Activated naive CD8-positive, alpha-beta T cell (primary cell): ENCODE data around the gene LRP6.
"Not testable (repeated sequence)": the region's sequence is repeated elsewhere in the genome, so short reads cannot be mapped to it uniquely, and the experiment has no call there.

Experiments
- H3K27ac Mint-ChIP-seq: one replicate; pipeline ENCODE4 v1.8.0; 2021; ENCODE audit warnings: mixed read lengths
- H3K27me3 Mint-ChIP-seq: one replicate; pipeline ENCODE4 v1.8.0; 2021; ENCODE audit warnings: mixed read lengths
- H3K36me3 Mint-ChIP-seq: one replicate; pipeline ENCODE4 v1.8.0; 2021; ENCODE audit warnings: mixed read lengths
- H3K4me1 Mint-ChIP-seq: one replicate; pipeline ENCODE4 v1.8.0; 2021; ENCODE audit warnings: low read depth, mixed read lengths
- H3K4me3 Mint-ChIP-seq: one replicate; pipeline ENCODE4 v1.8.0; 2021; ENCODE audit warnings: mild to moderate bottlenecking, mixed read lengths
- H3K9me3 Mint-ChIP-seq: one replicate; pipeline ENCODE4 v1.8.0; 2021; ENCODE audit warnings: low read depth, mixed read lengths

The LRP6 gene

DNA sequence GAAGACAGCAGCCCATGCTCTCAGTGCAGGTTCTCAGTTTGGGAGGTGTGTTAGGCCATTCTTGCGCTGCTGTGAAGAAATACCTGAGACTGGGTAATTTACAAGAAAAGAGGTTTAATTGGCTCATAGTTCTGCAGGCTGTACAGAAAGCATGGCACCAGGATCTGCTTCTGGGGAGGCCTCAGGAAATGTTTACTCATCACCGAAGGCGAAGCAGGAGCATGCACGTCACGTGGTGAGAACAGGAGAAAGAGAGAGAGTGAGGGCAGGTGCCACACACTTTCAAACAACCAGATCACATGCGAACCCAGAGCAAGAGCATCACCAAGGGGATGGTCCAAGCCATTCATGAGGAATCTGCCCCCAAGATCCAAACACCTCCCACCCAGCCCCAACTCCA lies 9.0 kb upstream of the LRP6 start:
- Mint-ChIP-seq H3K4me1 (no peaks in the 10 kb centered on the region), H3K27ac (no peak overlapping the region), H3K4me3 (no peak overlapping the region), H3K9me3 (peaks cover 9% of the 10 kb centered on the region), H3K36me3 (peaks cover 3% of the 10 kb centered on the region), H3K27me3 (no peaks in the 10 kb centered on the region)

DNA sequence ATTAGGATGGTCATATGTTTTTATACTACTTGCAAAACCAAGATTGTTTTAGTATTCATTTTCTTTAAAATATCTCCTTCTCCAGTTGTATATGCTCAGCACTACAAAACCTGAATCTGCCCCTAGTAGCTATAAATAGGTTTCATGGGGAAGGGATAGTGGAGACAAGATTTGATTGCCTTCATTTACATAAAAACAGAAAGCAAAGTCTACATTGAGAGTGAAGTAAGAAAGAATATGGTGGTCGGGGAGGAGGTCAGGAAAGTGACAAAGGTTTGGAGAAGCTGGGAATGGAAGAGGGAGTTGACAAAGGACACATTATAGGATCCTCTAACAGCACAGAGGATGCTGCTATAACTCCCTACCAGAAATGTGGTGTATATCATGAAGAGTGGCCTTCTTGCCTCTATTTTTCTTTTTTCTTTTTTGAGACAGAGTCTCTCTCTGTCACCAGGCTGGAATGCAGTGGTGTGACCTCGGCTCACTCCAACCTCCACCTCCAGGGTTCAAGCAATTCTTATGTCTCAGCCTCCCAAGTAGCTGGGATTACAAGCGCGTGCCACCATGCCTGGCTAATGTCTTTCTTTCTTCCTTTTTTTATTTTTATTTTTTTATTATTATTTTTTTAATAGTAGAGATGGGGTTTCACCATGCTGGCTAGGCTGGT lies 6.6 kb upstream of the LRP6 start:
- no peaks in the 10 kb centered on the region for H3K4me1 Mint-ChIP-seq
- no peak overlapping the region for H3K4me3 Mint-ChIP-seq
- H3K27ac Mint-ChIP-seq = no peak overlapping the region
- no peaks in the 10 kb centered on the region for H3K27me3 Mint-ChIP-seq
- H3K36me3 Mint-ChIP-seq = peaks cover 3% of the 10 kb centered on the region
- H3K9me3 Mint-ChIP-seq = peaks cover 9% of the 10 kb centered on the region

DNA sequence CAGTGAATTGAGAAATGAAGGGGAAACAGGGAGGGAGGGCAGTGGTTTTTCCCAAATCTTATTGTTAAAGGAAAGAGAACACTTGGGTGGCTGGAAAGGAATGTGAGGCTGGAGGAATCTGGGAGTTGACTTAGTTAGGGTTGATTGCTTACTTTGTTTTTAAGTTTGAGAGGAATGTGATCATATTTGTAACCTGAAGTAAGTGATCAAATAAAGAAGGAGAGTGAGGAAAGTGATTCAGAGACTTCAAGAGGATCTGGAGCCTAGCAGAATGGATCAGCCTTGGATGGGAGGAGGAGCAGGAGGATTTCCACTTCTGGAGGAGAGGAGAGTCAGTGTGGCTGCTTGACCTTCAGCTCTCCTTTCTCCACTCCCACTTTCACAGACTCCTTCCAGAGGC lies 6.0 kb upstream of the LRP6 start:
- H3K4me3 Mint-ChIP-seq = no peak overlapping the region
- H3K36me3 Mint-ChIP-seq = peaks cover 3% of the 10 kb centered on the region

DNA sequence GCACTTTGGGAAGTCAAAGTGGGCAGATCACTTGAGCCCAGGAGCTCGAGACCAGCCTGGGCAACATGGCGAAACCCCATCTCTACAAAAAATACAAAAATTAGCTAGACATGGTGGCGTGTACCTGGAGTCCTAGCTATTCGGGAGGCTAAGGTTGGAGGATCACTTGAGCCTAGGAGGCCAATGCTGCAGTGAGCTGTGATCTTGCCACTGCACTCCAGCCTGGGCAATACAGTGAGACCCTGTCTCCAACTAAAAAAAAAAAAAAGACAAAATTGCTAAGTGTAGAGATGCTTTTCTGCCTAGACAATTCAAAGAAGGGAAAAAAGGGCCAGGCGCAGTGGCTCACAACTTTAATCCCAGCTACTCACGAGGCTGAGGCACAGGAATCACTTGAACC lies 3.4 kb upstream of the LRP6 start:
- no peak overlapping the region for H3K4me3 Mint-ChIP-seq
- no peaks in the 10 kb centered on the region for H3K9me3 Mint-ChIP-seq
- H3K27ac Mint-ChIP-seq = no peak overlapping the region
- peaks cover 16% of the 10 kb centered on the region for H3K4me1 Mint-ChIP-seq
- peaks cover 3% of the 10 kb centered on the region for H3K27me3 Mint-ChIP-seq
- H3K36me3 Mint-ChIP-seq = no peaks in the 10 kb centered on the region

More for the DNA sequence above, 6.0 kb upstream of the LRP6 start:
- H3K27me3 Mint-ChIP-seq = no peaks in the 10 kb centered on the region
- H3K27ac Mint-ChIP-seq = no peak overlapping the region
- H3K9me3 Mint-ChIP-seq = peaks cover 7% of the 10 kb centered on the region
- H3K4me1 Mint-ChIP-seq = no peaks in the 10 kb centered on the region

GRCh38 chr12:12267742-12268200 lies 927 bp upstream of the LRP6 start:
- peak overlapping the region; percentile 10 for H3K27ac Mint-ChIP-seq
- H3K9me3 Mint-ChIP-seq = no peaks in the 10 kb centered on the region
- peak overlapping the region; percentile 87 for H3K4me3 Mint-ChIP-seq
- peaks cover 27% of the 10 kb centered on the region for H3K4me1 Mint-ChIP-seq
- no peaks in the 10 kb centered on the region for H3K36me3 Mint-ChIP-seq
- peaks cover 8% of the 10 kb centered on the region for H3K27me3 Mint-ChIP-seq

DNA sequence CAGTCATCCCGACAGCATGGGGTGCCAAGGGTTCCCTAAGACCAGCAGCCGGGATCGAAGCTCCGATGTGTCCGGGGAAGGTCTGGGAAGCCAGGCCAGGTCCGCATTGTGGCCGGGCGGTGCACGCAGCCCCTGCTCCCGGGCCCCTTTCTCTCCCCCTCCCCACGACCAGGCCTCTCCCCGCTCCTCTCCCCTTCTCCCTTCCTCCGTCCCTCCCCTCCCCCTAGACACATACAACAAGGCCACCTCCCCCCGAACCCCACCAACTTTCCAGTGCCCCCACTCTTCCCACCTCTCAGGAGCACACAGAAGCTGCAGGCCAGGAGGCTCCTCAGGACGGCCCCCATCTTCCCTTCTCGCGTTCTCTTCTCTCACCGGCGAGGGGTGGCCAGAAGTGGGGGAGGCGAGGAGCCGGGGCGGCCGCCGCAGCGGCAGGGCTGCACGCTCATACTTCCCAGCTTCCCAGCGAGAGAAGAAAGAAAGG lies 413 bp downstream of the LRP6 start:
- H3K4me1 Mint-ChIP-seq = peaks cover 27% of the 10 kb centered on the region
- peak overlapping the region; percentile 87 for H3K4me3 Mint-ChIP-seq
- H3K27ac Mint-ChIP-seq = peak overlapping the region; percentile 10
- H3K27me3 Mint-ChIP-seq = peaks cover 10% of the 10 kb centered on the region
- peaks cover 4% of the 10 kb centered on the region for H3K36me3 Mint-ChIP-seq
- H3K9me3 Mint-ChIP-seq = no peaks in the 10 kb centered on the region

- Mint-ChIP-seq H3K4me1 (peaks cover 27% of the 10 kb centered on the region), H3K27ac (peak overlapping the region; percentile 1), H3K9me3 (no peaks in the 10 kb centered on the region), H3K36me3 (peaks cover 4% of the 10 kb centered on the region), H3K27me3 (peaks cover 10% of the 10 kb centered on the region), H3K4me3 (peak overlapping the region; percentile 87)
Measured at GRCh38 chr12:12265571-12266388, 1.1 kb downstream of the LRP6 start.

DNA sequence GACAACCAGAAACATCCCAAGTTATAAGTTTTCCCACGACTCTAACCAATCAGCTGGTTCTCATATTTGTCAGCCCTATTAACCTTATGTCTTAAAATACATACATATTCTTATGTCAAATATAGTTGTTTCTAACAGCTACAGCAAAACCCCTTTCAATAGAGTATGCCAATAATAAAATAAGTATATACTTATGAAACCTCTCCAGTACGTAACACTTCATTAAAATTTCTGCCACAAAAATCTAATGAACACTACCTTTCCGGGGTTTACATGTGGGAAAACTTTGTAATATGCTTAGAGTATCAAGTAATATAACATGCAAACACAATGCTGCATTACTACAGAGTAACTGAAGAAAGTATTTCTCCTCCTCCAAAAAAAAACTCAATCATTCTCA lies 1.8 kb downstream of the LRP6 start:
- H3K27me3 Mint-ChIP-seq = peaks cover 10% of the 10 kb centered on the region
- H3K4me1 Mint-ChIP-seq = peaks cover 27% of the 10 kb centered on the region

GRCh38 chr12:12263909-12264308 lies 2.9 kb downstream of the LRP6 start:
- peaks cover 10% of the 10 kb centered on the region for H3K27me3 Mint-ChIP-seq
- no peaks in the 10 kb centered on the region for H3K9me3 Mint-ChIP-seq
- no peak overlapping the region for H3K27ac Mint-ChIP-seq
- H3K4me3 Mint-ChIP-seq = no peak overlapping the region
- H3K4me1 Mint-ChIP-seq = peaks cover 27% of the 10 kb centered on the region
- peaks cover 4% of the 10 kb centered on the region for H3K36me3 Mint-ChIP-seq

More for the DNA sequence above, 1.8 kb downstream of the LRP6 start:
- H3K27ac Mint-ChIP-seq = no peak overlapping the region
- H3K4me3 Mint-ChIP-seq = peak overlapping the region; percentile 87
- no peaks in the 10 kb centered on the region for H3K9me3 Mint-ChIP-seq
- peaks cover 4% of the 10 kb centered on the region for H3K36me3 Mint-ChIP-seq

GRCh38 chr12:12256291-12256757 lies 10.5 kb downstream of the LRP6 start:
- H3K27ac Mint-ChIP-seq = not testable (repeated sequence)

GRCh38 chr12:12254553-12254952 lies 12.3 kb downstream of the LRP6 start:
- Mint-ChIP-seq H3K27ac (no peak overlapping the region), H3K4me1 (peaks cover 10% of the 10 kb centered on the region), H3K36me3 (peaks cover 11% of the 10 kb centered on the region), H3K9me3 (peaks cover 5% of the 10 kb centered on the region), H3K27me3 (no peaks in the 10 kb centered on the region), H3K4me3 (no peak overlapping the region)

More at GRCh38 chr12:12256291-12256757, 10.5 kb downstream of the LRP6 start:
- not testable (repeated sequence) for H3K27me3 Mint-ChIP-seq, H3K9me3 Mint-ChIP-seq, H3K4me1 Mint-ChIP-seq, H3K36me3 Mint-ChIP-seq, H3K4me3 Mint-ChIP-seq

GRCh38 chr12:12249216-12250050 lies 17.4 kb downstream of the LRP6 start:
- H3K27ac Mint-ChIP-seq = peak overlapping the region; percentile 7
- H3K36me3 Mint-ChIP-seq = peaks cover 8% of the 10 kb centered on the region
- H3K4me1 Mint-ChIP-seq = peaks cover 23% of the 10 kb centered on the region
- peaks cover 5% of the 10 kb centered on the region for H3K9me3 Mint-ChIP-seq
- H3K27me3 Mint-ChIP-seq = no peaks in the 10 kb centered on the region
- H3K4me3 Mint-ChIP-seq = no peak overlapping the region

GRCh38 chr12:12247584-12247983 lies 19.3 kb downstream of the LRP6 start:
- Mint-ChIP-seq H3K9me3 (peaks cover 5% of the 10 kb centered on the region), H3K4me1 (peaks cover 23% of the 10 kb centered on the region), H3K27ac (no peak overlapping the region)

DNA sequence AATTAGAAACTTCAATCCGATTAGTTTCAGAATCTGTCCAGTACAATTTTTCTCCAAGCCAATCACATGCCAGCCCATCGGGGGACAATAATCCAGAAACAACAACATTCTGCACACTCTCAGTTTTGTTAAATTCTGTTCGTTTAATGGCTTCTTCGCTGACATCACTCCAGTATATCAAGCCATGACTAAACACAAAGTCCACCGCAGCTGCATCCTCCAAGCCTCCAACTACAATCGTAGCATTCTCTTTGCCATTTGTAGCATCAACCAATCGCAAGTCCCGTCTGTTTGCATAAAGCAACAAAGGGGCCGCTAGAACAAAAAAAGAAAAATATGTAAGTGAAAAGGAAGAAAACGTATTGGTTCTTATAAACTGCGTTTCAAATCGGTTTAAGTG lies 22.5 kb downstream of the LRP6 start:
- H3K36me3 Mint-ChIP-seq = peaks cover 7% of the 10 kb centered on the region
- H3K4me3 Mint-ChIP-seq = no peak overlapping the region
- H3K27me3 Mint-ChIP-seq = no peaks in the 10 kb centered on the region
- peaks cover 25% of the 10 kb centered on the region for H3K4me1 Mint-ChIP-seq
- H3K27ac Mint-ChIP-seq = no peak overlapping the region
- H3K9me3 Mint-ChIP-seq = no peaks in the 10 kb centered on the region

More at GRCh38 chr12:12247584-12247983, 19.3 kb downstream of the LRP6 start:
- Mint-ChIP-seq H3K4me3 (no peak overlapping the region), H3K36me3 (peaks cover 14% of the 10 kb centered on the region), H3K27me3 (no peaks in the 10 kb centered on the region)
